ENCODE results near the gene CCDC149.

The CCDC149 gene

GRCh38 chr4:24912252-24913118, at the start of gene CCDC149:
Gene CCDC149 (minus strand): TSS chr4:24913042. CDS start chr4:24912864, 178 bp downstream.
- no peak for DNase-seq (ENCODE audit: low spot score)

- DNase-seq (ENCODE audit: low spot score): no peak
These were observed 45.0 kb upstream of the CCDC149 start for GRCh38 chr4:24957886-24958285.

- no peak for DNase-seq (ENCODE audit: low spot score)
These were observed 43.9 kb upstream of the CCDC149 start for GRCh38 chr4:24956763-24957162.

- no peak for DNase-seq (ENCODE audit: low spot score)
These were observed 43.2 kb upstream of the CCDC149 start for GRCh38 chr4:24956091-24956490.

GRCh38 chr4:24952667-24953066, 39.8 kb upstream of the CCDC149 start:
- no peak for DNase-seq (ENCODE audit: low spot score)

- no peak for DNase-seq (ENCODE audit: low spot score)
These were observed 37.1 kb upstream of the CCDC149 start for GRCh38 chr4:24949970-24950369.

- DNase-seq (ENCODE audit: low spot score): no peak
These were observed 25.1 kb upstream of the CCDC149 start for GRCh38 chr4:24937917-24938281.

GRCh38 chr4:24937176-24937916, 24.5 kb upstream of the CCDC149 start:
- DNase-seq (ENCODE audit: low spot score): no peak

GRCh38 chr4:24935856-24936255, 23.0 kb upstream of the CCDC149 start:
- no peak for DNase-seq (ENCODE audit: low spot score)

- DNase-seq (ENCODE audit: low spot score): no peak
These were observed 21.5 kb upstream of the CCDC149 start for GRCh38 chr4:24934311-24934710.

- no peak for DNase-seq (ENCODE audit: low spot score)
These were observed 20.9 kb upstream of the CCDC149 start for GRCh38 chr4:24933684-24934275.

- no peak for DNase-seq (ENCODE audit: low spot score)
These were observed 19.8 kb upstream of the CCDC149 start for GRCh38 chr4:24932515-24933225.

- DNase-seq (ENCODE audit: low spot score): no peak
These were observed 17.3 kb upstream of the CCDC149 start for GRCh38 chr4:24930151-24930550.

- DNase-seq (ENCODE audit: low spot score): no peak
These were observed 15.9 kb upstream of the CCDC149 start for GRCh38 chr4:24928708-24929107.

GRCh38 chr4:24927049-24927448, 14.2 kb upstream of the CCDC149 start:
- DNase-seq (ENCODE audit: low spot score): no peak

GRCh38 chr4:24924309-24924781, 11.5 kb upstream of the CCDC149 start:
- no peak for DNase-seq (ENCODE audit: low spot score)

- no peak for DNase-seq (ENCODE audit: low spot score)
These were observed 10.7 kb upstream of the CCDC149 start for GRCh38 chr4:24923550-24923949.

GRCh38 chr4:24923002-24923401, 10.2 kb upstream of the CCDC149 start:
- DNase-seq (ENCODE audit: low spot score): no peak

GRCh38 chr4:24922416-24922815, 9.6 kb upstream of the CCDC149 start:
- no peak for DNase-seq (ENCODE audit: low spot score)

GRCh38 chr4:24921491-24921890, 8.6 kb upstream of the CCDC149 start:
- no peak for DNase-seq (ENCODE audit: low spot score)

- DNase-seq (ENCODE audit: low spot score): no peak
These were observed 7.2 kb upstream of the CCDC149 start for GRCh38 chr4:24920008-24920407.
